ENCODE data around the gene KCTD20.

KCTD20 gene

GRCh38 chr6:36455486-36456027 is 12.8 kb downstream of the KCTD20 start:
- H3K9me2 ChIP-seq (replicated peaks; ENCODE audit: insufficient read depth, low read length) = no peaks in the 10 kb centered on the region
- H3K9me3 ChIP-seq (replicated peaks; ENCODE audit: insufficient read depth, low read length) = no peaks in the 10 kb centered on the region

GRCh38 chr6:36459501-36459900 is 16.7 kb downstream of the KCTD20 start:
- H3K27ac ChIP-seq (ENCODE audit: low read length) = no peak overlapping the region
- peaks cover 96% of the 10 kb centered on the region for H3K79me2 ChIP-seq (ENCODE audit: low read length)
- 0 out of 2 replicates have a peak, but pooled peaks cover 3% of the 10 kb centered on the region for H3K36me3 ChIP-seq (replicated peaks; ENCODE audit: insufficient read depth, low read length)
- TF ChIP-seq EZH2 (optimal IDR thresholded peaks at IDR 0.05; ENCODE audit: low read depth, low read length) (no peak), EZH2phosphoT487 (IDR thresholded peaks at IDR 0.05; ENCODE audit: low read length) (no peak)
- no peak overlapping the region for H3K9ac ChIP-seq (ENCODE audit: low read length)
- no peaks in the 10 kb centered on the region for H3K9me2 ChIP-seq (replicated peaks; ENCODE audit: insufficient read depth, low read length)
- no peak for DNase-seq
- H4K20me1 ChIP-seq (ENCODE audit: insufficient read depth, low read length) = peaks cover 2% of the 10 kb centered on the region; the same call in 1 of the 2 replicates
- H3F3A ChIP-seq (ENCODE audit: insufficient read depth, low read length) = no peaks in the 10 kb centered on the region
- no peak overlapping the region for H3K4me2 ChIP-seq (ENCODE audit: low read depth, low read length)
- H2AFZ ChIP-seq (ENCODE audit: low read length) = no peak overlapping the region
- H3K27me3 ChIP-seq (replicated peaks; ENCODE audit: insufficient read depth, low read length) = no peaks in the 10 kb centered on the region
- H3K4me1 ChIP-seq (ENCODE audit: low read length) = no peaks in the 10 kb centered on the region
- no peak overlapping the region for H3K4me3 ChIP-seq (ENCODE audit: low read length)
- H3K9me3 ChIP-seq (replicated peaks; ENCODE audit: insufficient read depth, low read length) = no peaks in the 10 kb centered on the region

More at GRCh38 chr6:36455486-36456027, 12.8 kb downstream of the KCTD20 start:
- no peak overlapping the region for H3K4me3 ChIP-seq (ENCODE audit: low read length)
- DNase-seq = no peak
- no peak overlapping the region for H3K4me2 ChIP-seq (ENCODE audit: low read depth, low read length)
- no peak overlapping the region for H2AFZ ChIP-seq (ENCODE audit: low read length)
- peaks cover 2% of the 10 kb centered on the region; the same call in 1 of the 2 replicates for H4K20me1 ChIP-seq (ENCODE audit: insufficient read depth, low read length)
- no peak overlapping the region for H3K9ac ChIP-seq (ENCODE audit: low read length)
- no peaks in the 10 kb centered on the region for H3K4me1 ChIP-seq (ENCODE audit: low read length)
- H3K79me2 ChIP-seq (ENCODE audit: low read length) = peaks cover 95% of the 10 kb centered on the region
- H3K27ac ChIP-seq (ENCODE audit: low read length) = no peak overlapping the region
- no peaks in the 10 kb centered on the region for H3F3A ChIP-seq (ENCODE audit: insufficient read depth, low read length)
- no peaks in the 10 kb centered on the region for H3K27me3 ChIP-seq (replicated peaks; ENCODE audit: insufficient read depth, low read length)
- no peaks in the 10 kb centered on the region for H3K36me3 ChIP-seq (replicated peaks; ENCODE audit: insufficient read depth, low read length)
- no peak for TF ChIP-seq EZH2 (optimal IDR thresholded peaks at IDR 0.05; ENCODE audit: low read depth, low read length)
- TF ChIP-seq CTCF (IDR thresholded peaks at IDR 0.05; ENCODE audit: low read length) = no peak
- TF ChIP-seq EZH2phosphoT487 (IDR thresholded peaks at IDR 0.05; ENCODE audit: low read length) = no peak

GRCh38 chr6:36460916-36461315 is 18.1 kb downstream of the KCTD20 start:
- TF ChIP-seq EZH2phosphoT487 (IDR thresholded peaks at IDR 0.05; ENCODE audit: low read length) (no peak), EZH2 (optimal IDR thresholded peaks at IDR 0.05; ENCODE audit: low read depth, low read length) (no peak), CTCF (IDR thresholded peaks at IDR 0.05; ENCODE audit: low read length) (no peak)
- H3K9ac ChIP-seq (ENCODE audit: low read length) = no peak overlapping the region
- H3K9me3 ChIP-seq (replicated peaks; ENCODE audit: insufficient read depth, low read length) = no peaks in the 10 kb centered on the region
- no peaks in the 10 kb centered on the region for H3F3A ChIP-seq (ENCODE audit: insufficient read depth, low read length)
- no peak overlapping the region for H3K27ac ChIP-seq (ENCODE audit: low read length)
- no peak overlapping the region for H3K4me2 ChIP-seq (ENCODE audit: low read depth, low read length)
- no peak for DNase-seq
- H3K9me2 ChIP-seq (replicated peaks; ENCODE audit: insufficient read depth, low read length) = no peaks in the 10 kb centered on the region
- no peak overlapping the region for H2AFZ ChIP-seq (ENCODE audit: low read length)
- no peaks in the 10 kb centered on the region for H3K4me1 ChIP-seq (ENCODE audit: low read length)
- H3K36me3 ChIP-seq (replicated peaks; ENCODE audit: insufficient read depth, low read length) = 0 out of 2 replicates have a peak, but pooled peaks cover 3% of the 10 kb centered on the region
- H3K27me3 ChIP-seq (replicated peaks; ENCODE audit: insufficient read depth, low read length) = no peaks in the 10 kb centered on the region
- H3K79me2 ChIP-seq (ENCODE audit: low read length) = peaks cover 95% of the 10 kb centered on the region
- no peak overlapping the region for H3K4me3 ChIP-seq (ENCODE audit: low read length)
- peaks cover 2% of the 10 kb centered on the region; the same call in 1 of the 2 replicates for H4K20me1 ChIP-seq (ENCODE audit: insufficient read depth, low read length)

- no peak overlapping the region for H3K4me2 ChIP-seq (ENCODE audit: low read depth, low read length)
- peaks cover 94% of the 10 kb centered on the region for H3K79me2 ChIP-seq (ENCODE audit: low read length)
Measured at GRCh38 chr6:36461646-36462045, 18.8 kb downstream of the KCTD20 start.

More at GRCh38 chr6:36461646-36462045, 18.8 kb downstream of the KCTD20 start:
- no peak overlapping the region for H3K4me3 ChIP-seq (ENCODE audit: low read length)
- no peaks in the 10 kb centered on the region for H3F3A ChIP-seq (ENCODE audit: insufficient read depth, low read length)
- H4K20me1 ChIP-seq (ENCODE audit: insufficient read depth, low read length) = peaks cover 2% of the 10 kb centered on the region; the same call in 1 of the 2 replicates
- H3K9me3 ChIP-seq (replicated peaks; ENCODE audit: insufficient read depth, low read length) = no peaks in the 10 kb centered on the region
- no peaks in the 10 kb centered on the region for H3K4me1 ChIP-seq (ENCODE audit: low read length)
- DNase-seq = no peak
- H3K27ac ChIP-seq (ENCODE audit: low read length) = no peak overlapping the region
- H3K9ac ChIP-seq (ENCODE audit: low read length) = no peak overlapping the region
- TF ChIP-seq CTCF (IDR thresholded peaks at IDR 0.05; ENCODE audit: low read length) (no peak), EZH2 (optimal IDR thresholded peaks at IDR 0.05; ENCODE audit: low read depth, low read length) (no peak), EZH2phosphoT487 (IDR thresholded peaks at IDR 0.05; ENCODE audit: low read length) (no peak)
- no peak overlapping the region for H2AFZ ChIP-seq (ENCODE audit: low read length)
- 0 out of 2 replicates have a peak, but pooled peaks cover 3% of the 10 kb centered on the region for H3K36me3 ChIP-seq (replicated peaks; ENCODE audit: insufficient read depth, low read length)
- H3K9me2 ChIP-seq (replicated peaks; ENCODE audit: insufficient read depth, low read length) = no peaks in the 10 kb centered on the region
- no peaks in the 10 kb centered on the region for H3K27me3 ChIP-seq (replicated peaks; ENCODE audit: insufficient read depth, low read length)

All from MM.1S (cell line).